H9 (cell line): ENCODE data around the gene FAM174C. TPM values are rescaled to one million over a fixed set of nuclear protein-coding genes. Genes with fewer than 3 reads are reported as not detected.

Experiments
- DNase-seq: peaks from one replicate; pipeline ENCODE4 v3.0.0-alpha.2; 2017
- H2AFZ ChIP-seq: one replicate; pipeline ENCODE4 v1.6.1; 2013; ENCODE audit warnings: mild to moderate bottlenecking, low read length, control low read depth, moderate library complexity
- H2AK5ac ChIP-seq: 2 replicates; pipeline ENCODE4 v1.6.1; 2013; ENCODE audit warnings: low read length, control low read depth, mixed read lengths; ENCODE audit not compliant: insufficient read length
- H2BK120ac ChIP-seq: one replicate; pipeline ENCODE4 v1.6.1; 2013; ENCODE audit warnings: low read depth, mild to moderate bottlenecking, low read length, control low read depth, inconsistent platforms; ENCODE audit not compliant: poor library complexity, severe bottlenecking
- H2BK12ac ChIP-seq: 2 replicates; pipeline ENCODE4 v1.6.1; 2013; ENCODE audit warnings: low read length, control low read depth, mixed read lengths, low read depth; ENCODE audit not compliant: insufficient read length
- H2BK15ac ChIP-seq: 2 replicates; pipeline ENCODE4 v1.6.1; 2013; ENCODE audit warnings: low read depth, low read length, control low read depth
- H2BK20ac ChIP-seq: one replicate; pipeline ENCODE4 v1.6.1; 2013; ENCODE audit warnings: low read depth, mild to moderate bottlenecking, low read length, control low read depth, inconsistent platforms; ENCODE audit not compliant: poor library complexity, severe bottlenecking
- H2BK5ac ChIP-seq: 2 replicates; pipeline ENCODE4 v1.6.1; 2013; ENCODE audit warnings: low read length, control low read depth, mixed read lengths; ENCODE audit not compliant: insufficient read length
- H3K14ac ChIP-seq: 2 replicates; pipeline ENCODE4 v1.6.1; 2013; ENCODE audit warnings: low read length, control low read depth; ENCODE audit not compliant: insufficient read depth
- H3K18ac ChIP-seq: 2 replicates; pipeline ENCODE4 v1.6.1; 2013; ENCODE audit warnings: low read depth, mild to moderate bottlenecking, mixed read lengths, low read length, control low read depth; ENCODE audit not compliant: insufficient read length
- H3K23ac ChIP-seq: 2 replicates; pipeline ENCODE4 v1.6.1; 2013; ENCODE audit warnings: low read length, control low read depth, mixed read lengths, low read depth; ENCODE audit not compliant: insufficient read length
- H3K23me2 ChIP-seq: 2 replicates; pipeline ENCODE4 v1.6.1; 2013; ENCODE audit warnings: low read depth, mild to moderate bottlenecking, mixed read lengths, low read length, control low read depth; ENCODE audit not compliant: insufficient read length, poor library complexity, severe bottlenecking
- H3K27ac ChIP-seq: 2 replicates; pipeline ENCODE4 v1.5.1; 2013; ENCODE audit warnings: low read length, control low read depth, mixed read lengths, low read depth; ENCODE audit not compliant: insufficient read length
- H3K27me3 ChIP-seq: 2 replicates; pipeline ENCODE4 v1.6.1; 2013; ENCODE audit warnings: low read length, control low read depth, inconsistent platforms; ENCODE audit not compliant: insufficient read depth
- H3K4ac ChIP-seq: 2 replicates; pipeline ENCODE4 v1.6.1; 2013; ENCODE audit warnings: low read depth, mild to moderate bottlenecking, control low read depth, inconsistent platforms, low read length, moderate library complexity
- H3K4me1 ChIP-seq: 2 replicates; pipeline ENCODE4 v1.6.1; 2013; ENCODE audit warnings: low read length, control low read depth, inconsistent platforms; ENCODE audit not compliant: insufficient read depth
- H3K4me2 ChIP-seq: 2 replicates; pipeline ENCODE4 v1.6.1; 2013; ENCODE audit warnings: low read length, control low read depth, mixed read lengths; ENCODE audit not compliant: insufficient read length, insufficient read depth
- H3K56ac ChIP-seq: 2 replicates; pipeline ENCODE4 v1.6.1; 2013; ENCODE audit warnings: low read depth, mild to moderate bottlenecking, mixed read lengths, low read length, control low read depth; ENCODE audit not compliant: insufficient read length
- H3K79me1 ChIP-seq: 2 replicates; pipeline ENCODE4 v1.6.1; 2013; ENCODE audit warnings: low read depth, mild to moderate bottlenecking, moderate library complexity, low read length, control low read depth, inconsistent platforms; ENCODE audit not compliant: insufficient read depth, poor library complexity, severe bottlenecking
- H3K79me2 ChIP-seq: 2 replicates; pipeline ENCODE4 v1.6.1; 2013; ENCODE audit warnings: low read length, control low read depth, inconsistent platforms; ENCODE audit not compliant: insufficient read depth
- H3K9ac ChIP-seq: 2 replicates; pipeline ENCODE4 v1.6.1; 2013; ENCODE audit warnings: low read length, control low read depth, mixed read lengths; ENCODE audit not compliant: insufficient read length; ENCODE audit errors: extremely low read depth
- H3K9me3 ChIP-seq: one replicate; pipeline ENCODE4 v1.6.1; 2013; ENCODE audit warnings: low read depth, low read length, inconsistent platforms; ENCODE audit not compliant: control insufficient read depth
- H3T11ph ChIP-seq: one replicate; pipeline ENCODE4 v1.6.1; 2013; ENCODE audit warnings: mild to moderate bottlenecking, low read length, control low read depth, inconsistent platforms
- H4K20me1 ChIP-seq: one replicate; pipeline ENCODE4 v1.6.1; 2013; ENCODE audit not compliant: control insufficient read depth, insufficient read length, insufficient read depth
- H4K5ac ChIP-seq: 2 replicates; pipeline ENCODE4 v1.6.1; 2013; ENCODE audit warnings: low read depth, mild to moderate bottlenecking, mixed read lengths, low read length, control low read depth; ENCODE audit not compliant: insufficient read length
- H4K8ac ChIP-seq: replicated peaks from 2 replicates; pipeline ENCODE4 v1.6.1; 2013; ENCODE audit warnings: low read length, control low read depth, mixed read lengths, low read depth; ENCODE audit not compliant: insufficient read length
- H4K91ac ChIP-seq: 2 replicates; pipeline ENCODE4 v1.6.1; 2013; ENCODE audit warnings: low read depth, mild to moderate bottlenecking, moderate library complexity, mixed read lengths, low read length, control low read depth; ENCODE audit not compliant: insufficient read length
- H3K27ac Mint-ChIP-seq, 3 experiments: 2 replicates in 2 of 3; 3 replicates in 1 of 3; pipeline ENCODE4 v1.8.0; 2020 to 2021; ENCODE audit warnings: mixed read lengths in 3 of 3, mild to moderate bottlenecking in 1 of 3, moderate library complexity in 1 of 3
- H3K27me3 Mint-ChIP-seq: 2 replicates; pipeline ENCODE4 v1.8.0; 2021; ENCODE audit warnings: low read depth, mild to moderate bottlenecking, moderate library complexity, mixed read lengths
- H3K36me3 Mint-ChIP-seq, 3 experiments: 2 replicates in 2 of 3; 3 replicates in 1 of 3; pipeline ENCODE4 v1.8.0; 2020 to 2021; ENCODE audit warnings: low read depth in 3 of 3, mixed read lengths in 3 of 3; ENCODE audit not compliant: insufficient read depth in 1 of 3
- H3K4me1 Mint-ChIP-seq, 2 experiments: 2 replicates each; pipeline ENCODE4 v1.8.0; 2020; ENCODE audit warnings: mixed read lengths in 2 of 2
- H3K4me3 Mint-ChIP-seq, 2 experiments: 2 replicates in 1 of 2; 3 replicates in 1 of 2; pipeline ENCODE4 v1.8.0; 2020 to 2021; ENCODE audit warnings: mild to moderate bottlenecking in 2 of 2, mixed read lengths in 2 of 2, moderate library complexity in 1 of 2
- H3K9me3 Mint-ChIP-seq, 2 experiments: 2 replicates in 1 of 2; 3 replicates in 1 of 2; pipeline ENCODE4 v1.8.0; 2020; ENCODE audit warnings: mild to moderate bottlenecking in 2 of 2, mixed read lengths in 2 of 2, moderate library complexity in 1 of 2
- WGBS: extraction: QIAGEN DNeasy Blood & Tissue Kit; methylation state at CpG from one replicate; pipeline ENCODE4 v1.1.7; 2013; ENCODE audit warnings: missing lambda C conversion rate, low lambda C conversion rate, mixed read lengths; ENCODE audit not compliant: insufficient read length; ENCODE audit errors: extremely low coverage; 5-methylcytosine and 5-hydroxymethylcytosine counted together
- total RNA-seq: library from RNA; stranded (reverse); gene quantifications from 2 replicates; pipeline ENCODE4 v1.2.1, GENCODE V29; 2021
- TF ChIP-seq, protein P1 (sequence below): fragments of 200-600 bp; sonication (generic); conservative IDR thresholded peaks from 3 replicates; pipeline ENCODE4 v1.8.0; 2021; ENCODE audit warnings: antibody characterized with exemption, mild to moderate bottlenecking

The FAM174C gene
- total RNA-seq, 1 experiment from 2014 or later, result 63.0 TPM

DNA sequence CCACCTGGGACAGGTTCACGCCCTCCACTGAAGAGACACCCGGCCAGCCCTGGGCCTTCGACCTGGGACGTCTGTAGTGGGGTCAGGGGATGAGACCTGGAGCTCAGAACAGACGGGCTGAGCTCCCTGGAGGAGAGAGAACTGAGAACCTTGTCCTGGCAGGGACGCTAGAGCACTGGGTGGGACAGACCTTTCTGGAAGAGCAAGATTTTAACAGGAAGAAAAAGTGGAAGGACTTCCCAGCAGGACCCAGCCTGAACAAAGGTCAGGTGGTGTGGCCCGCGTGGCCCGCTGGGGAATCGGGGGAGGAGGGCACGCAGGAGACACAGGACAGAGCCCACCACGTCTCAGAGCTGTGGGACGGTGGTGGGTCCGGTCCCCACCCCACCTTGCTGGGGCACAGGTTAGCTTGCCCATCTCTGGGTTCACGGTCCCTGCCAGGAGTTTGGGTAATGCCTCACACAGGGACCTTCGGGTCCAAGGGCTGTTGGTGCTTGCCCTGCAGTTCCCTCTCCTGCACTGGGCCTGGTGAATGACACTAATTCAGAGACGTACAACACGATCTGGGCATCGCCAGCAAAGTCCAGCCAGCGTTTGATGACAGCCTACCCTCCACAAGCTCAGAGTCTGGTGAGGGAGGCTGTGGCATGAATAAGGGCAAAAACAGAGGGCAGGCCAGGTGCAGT is 9.1 kb downstream of the FAM174C start:
- Histone ChIP-seq H3K23me2 (peaks cover 4% of the 10 kb centered on the region), H2BK20ac (no peak overlapping the region), H2BK120ac (no peak overlapping the region), H3K27me3 (no peaks in the 10 kb centered on the region), H3K27ac (no peak overlapping the region), H2AK5ac (no peak overlapping the region), H2BK5ac (no peak overlapping the region), H3K9ac (no peak overlapping the region), H3K79me1 (no peaks in the 10 kb centered on the region), H3K4ac (no peak overlapping the region), H4K91ac (no peak overlapping the region), H2BK12ac (no peak overlapping the region), H4K8ac (no peak overlapping the region), H2AFZ (no peak overlapping the region), H3K23ac (no peak overlapping the region), H3K14ac (no peak overlapping the region; the same call in 1 of the 2 replicates), H4K20me1 (no peaks in the 10 kb centered on the region), H4K5ac (no peak overlapping the region), H3K4me1 (no peaks in the 10 kb centered on the region), H3K18ac (no peak overlapping the region), H3T11ph (no peak overlapping the region), H2BK15ac (no peak overlapping the region), H3K9me3 (no peaks in the 10 kb centered on the region), H3K56ac (no peak overlapping the region), H3K4me2 (no peak overlapping the region), H3K79me2 (peaks cover 2% of the 10 kb centered on the region; the same call in 1 of the 2 replicates)
- no CpG with 5 or more reads among the region's 20 CpGs for WGBS
- DNase-seq, result no peak
- TF ChIP-seq, protein P1, sequence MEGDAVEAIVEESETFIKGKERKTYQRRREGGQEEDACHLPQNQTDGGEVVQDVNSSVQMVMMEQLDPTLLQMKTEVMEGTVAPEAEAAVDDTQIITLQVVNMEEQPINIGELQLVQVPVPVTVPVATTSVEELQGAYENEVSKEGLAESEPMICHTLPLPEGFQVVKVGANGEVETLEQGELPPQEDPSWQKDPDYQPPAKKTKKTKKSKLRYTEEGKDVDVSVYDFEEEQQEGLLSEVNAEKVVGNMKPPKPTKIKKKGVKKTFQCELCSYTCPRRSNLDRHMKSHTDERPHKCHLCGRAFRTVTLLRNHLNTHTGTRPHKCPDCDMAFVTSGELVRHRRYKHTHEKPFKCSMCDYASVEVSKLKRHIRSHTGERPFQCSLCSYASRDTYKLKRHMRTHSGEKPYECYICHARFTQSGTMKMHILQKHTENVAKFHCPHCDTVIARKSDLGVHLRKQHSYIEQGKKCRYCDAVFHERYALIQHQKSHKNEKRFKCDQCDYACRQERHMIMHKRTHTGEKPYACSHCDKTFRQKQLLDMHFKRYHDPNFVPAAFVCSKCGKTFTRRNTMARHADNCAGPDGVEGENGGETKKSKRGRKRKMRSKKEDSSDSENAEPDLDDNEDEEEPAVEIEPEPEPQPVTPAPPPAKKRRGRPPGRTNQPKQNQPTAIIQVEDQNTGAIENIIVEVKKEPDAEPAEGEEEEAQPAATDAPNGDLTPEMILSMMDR, result no peak
- Mint-ChIP-seq H3K9me3 (no peaks in the 10 kb centered on the region), H3K27ac (no peak overlapping the region), H3K36me3 (peaks cover 0 to 10% (median 5%) of the 10 kb centered on the region in 3 experiments; a peak in 3 of 7 replicates), H3K4me3 (peak overlapping the region; percentile 62 to 80), H3K27me3 (peaks cover 15% of the 10 kb centered on the region), H3K4me1 (peaks cover 10 to 24% of the 10 kb centered on the region in 2 experiments)
